HL-60 (cell line): ENCODE measurements around the gene PON3.
A peak's percentile ranks its signal among the peaks of the same experiment; 100 is the strongest.

ENCODE experiments used
- DNase-seq, 2 experiments: peaks; one replicate each; pipeline ENCODE4 v3.0.0-alpha.2; 2010 to 2020; ENCODE audit warnings: low read depth in 1 of 2, low spot score in 1 of 2
- H3K27ac ChIP-seq: fragments of 250-450 bp; sonication (Bioruptor Pico); replicated peaks from 2 replicates; pipeline ENCODE4 v1.5.1; 2020; ENCODE audit warnings: mild to moderate bottlenecking, moderate library complexity
- H3K27me3 ChIP-seq: fragments of 250-450 bp; sonication (Bioruptor Pico); 2 replicates; pipeline ENCODE4 v1.5.1; 2021; ENCODE audit warnings: mild to moderate bottlenecking, moderate library complexity; ENCODE audit not compliant: insufficient read depth, poor library complexity, severe bottlenecking
- H3K4me3 ChIP-seq: replicated peaks from 2 replicates; pipeline ENCODE4 v1.5.1; 2011; ENCODE audit warnings: mild to moderate bottlenecking, control low read depth, low read length; ENCODE audit not compliant: insufficient read depth
- GABPA ChIP-seq: IDR thresholded peaks from 2 replicates; pipeline ENCODE4 v1.6.1; 2012; ENCODE audit warnings: low read depth
- POLR2AphosphoS5 ChIP-seq: IDR thresholded peaks from 2 replicates; pipeline ENCODE4 v1.6.1; 2012; ENCODE audit warnings: low read depth
- SPI1 ChIP-seq: IDR thresholded peaks from 2 replicates; pipeline ENCODE4 v1.6.1; 2012; ENCODE audit warnings: low read depth, mild to moderate bottlenecking, borderline replicate concordance
- TF ChIP-seq, protein P1 (sequence below): IDR thresholded peaks from one replicate; pipeline ENCODE4 v1.5.1; 2011; ENCODE audit warnings: low read length, control low read depth, inconsistent platforms; ENCODE audit not compliant: insufficient read depth
- TF ChIP-seq, protein P2 (sequence below): IDR thresholded peaks from 2 replicates; pipeline ENCODE4 v1.6.1; 2012; ENCODE audit warnings: low read depth; ENCODE audit not compliant: insufficient replicate concordance

The PON3 gene

DNA sequence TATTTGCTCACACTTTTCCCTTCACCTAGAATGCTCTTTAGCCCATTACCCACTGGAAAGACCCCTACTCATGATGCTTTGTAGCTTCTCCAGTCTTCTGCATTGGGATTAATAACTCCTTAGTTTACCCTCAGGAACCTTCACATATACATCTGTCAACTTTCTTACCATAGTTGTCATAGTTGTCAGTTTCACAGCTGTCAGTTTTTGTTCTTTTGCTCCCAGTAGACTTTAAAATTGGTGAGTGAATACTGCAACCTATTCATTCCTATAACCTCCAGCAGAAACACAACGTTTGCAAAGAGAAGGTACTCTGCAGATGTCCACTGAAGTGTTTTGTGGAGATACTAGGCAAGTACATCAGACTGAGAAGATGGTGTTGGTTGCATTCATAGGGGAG, 74.5 kb downstream of the PON3 start:
- H3K27me3 ChIP-seq: no peaks in the 10 kb centered on the region
- H3K27ac ChIP-seq: no peak overlapping the region
- TF ChIP-seq SPI1 (no peak), POLR2AphosphoS5 (no peak), GABPA (no peak)
- TF ChIP-seq, protein P1, sequence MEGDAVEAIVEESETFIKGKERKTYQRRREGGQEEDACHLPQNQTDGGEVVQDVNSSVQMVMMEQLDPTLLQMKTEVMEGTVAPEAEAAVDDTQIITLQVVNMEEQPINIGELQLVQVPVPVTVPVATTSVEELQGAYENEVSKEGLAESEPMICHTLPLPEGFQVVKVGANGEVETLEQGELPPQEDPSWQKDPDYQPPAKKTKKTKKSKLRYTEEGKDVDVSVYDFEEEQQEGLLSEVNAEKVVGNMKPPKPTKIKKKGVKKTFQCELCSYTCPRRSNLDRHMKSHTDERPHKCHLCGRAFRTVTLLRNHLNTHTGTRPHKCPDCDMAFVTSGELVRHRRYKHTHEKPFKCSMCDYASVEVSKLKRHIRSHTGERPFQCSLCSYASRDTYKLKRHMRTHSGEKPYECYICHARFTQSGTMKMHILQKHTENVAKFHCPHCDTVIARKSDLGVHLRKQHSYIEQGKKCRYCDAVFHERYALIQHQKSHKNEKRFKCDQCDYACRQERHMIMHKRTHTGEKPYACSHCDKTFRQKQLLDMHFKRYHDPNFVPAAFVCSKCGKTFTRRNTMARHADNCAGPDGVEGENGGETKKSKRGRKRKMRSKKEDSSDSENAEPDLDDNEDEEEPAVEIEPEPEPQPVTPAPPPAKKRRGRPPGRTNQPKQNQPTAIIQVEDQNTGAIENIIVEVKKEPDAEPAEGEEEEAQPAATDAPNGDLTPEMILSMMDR: no peak
- TF ChIP-seq, protein P2, sequence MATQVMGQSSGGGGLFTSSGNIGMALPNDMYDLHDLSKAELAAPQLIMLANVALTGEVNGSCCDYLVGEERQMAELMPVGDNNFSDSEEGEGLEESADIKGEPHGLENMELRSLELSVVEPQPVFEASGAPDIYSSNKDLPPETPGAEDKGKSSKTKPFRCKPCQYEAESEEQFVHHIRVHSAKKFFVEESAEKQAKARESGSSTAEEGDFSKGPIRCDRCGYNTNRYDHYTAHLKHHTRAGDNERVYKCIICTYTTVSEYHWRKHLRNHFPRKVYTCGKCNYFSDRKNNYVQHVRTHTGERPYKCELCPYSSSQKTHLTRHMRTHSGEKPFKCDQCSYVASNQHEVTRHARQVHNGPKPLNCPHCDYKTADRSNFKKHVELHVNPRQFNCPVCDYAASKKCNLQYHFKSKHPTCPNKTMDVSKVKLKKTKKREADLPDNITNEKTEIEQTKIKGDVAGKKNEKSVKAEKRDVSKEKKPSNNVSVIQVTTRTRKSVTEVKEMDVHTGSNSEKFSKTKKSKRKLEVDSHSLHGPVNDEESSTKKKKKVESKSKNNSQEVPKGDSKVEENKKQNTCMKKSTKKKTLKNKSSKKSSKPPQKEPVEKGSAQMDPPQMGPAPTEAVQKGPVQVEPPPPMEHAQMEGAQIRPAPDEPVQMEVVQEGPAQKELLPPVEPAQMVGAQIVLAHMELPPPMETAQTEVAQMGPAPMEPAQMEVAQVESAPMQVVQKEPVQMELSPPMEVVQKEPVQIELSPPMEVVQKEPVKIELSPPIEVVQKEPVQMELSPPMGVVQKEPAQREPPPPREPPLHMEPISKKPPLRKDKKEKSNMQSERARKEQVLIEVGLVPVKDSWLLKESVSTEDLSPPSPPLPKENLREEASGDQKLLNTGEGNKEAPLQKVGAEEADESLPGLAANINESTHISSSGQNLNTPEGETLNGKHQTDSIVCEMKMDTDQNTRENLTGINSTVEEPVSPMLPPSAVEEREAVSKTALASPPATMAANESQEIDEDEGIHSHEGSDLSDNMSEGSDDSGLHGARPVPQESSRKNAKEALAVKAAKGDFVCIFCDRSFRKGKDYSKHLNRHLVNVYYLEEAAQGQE: no peak
- H3K4me3 ChIP-seq: no peak overlapping the region
- DNase-seq: no peak

DNA sequence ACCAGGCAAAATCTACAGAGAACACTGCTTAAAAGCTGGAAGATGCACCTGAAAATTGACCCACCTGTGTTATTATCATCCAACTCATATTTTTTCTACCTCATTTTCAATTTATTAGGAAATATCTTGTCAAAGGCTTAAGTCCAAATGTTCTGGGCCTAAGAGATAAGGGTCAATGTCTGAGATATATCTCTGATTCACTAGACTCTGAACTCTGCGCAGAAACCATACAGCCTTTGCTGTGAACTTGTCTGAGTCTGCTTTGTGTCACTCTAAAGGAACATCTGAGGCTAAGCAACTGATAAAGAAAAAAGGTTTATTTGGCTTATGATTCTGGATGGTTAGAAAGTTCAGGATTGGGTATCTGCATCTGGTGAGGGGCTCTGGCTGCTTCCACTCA, 75.5 kb downstream of the PON3 start:
- no peak for DNase-seq
- Histone ChIP-seq H3K27ac (no peak overlapping the region), H3K4me3 (no peak overlapping the region), H3K27me3 (no peaks in the 10 kb centered on the region)
- TF ChIP-seq SPI1 (no peak), GABPA (no peak), POLR2AphosphoS5 (no peak)
- TF ChIP-seq, protein P2: no peak
- TF ChIP-seq, protein P1: no peak

GRCh38 chr7:95319570-95319969, 76.6 kb downstream of the PON3 start:
- Histone ChIP-seq H3K4me3 (no peak overlapping the region), H3K27ac (no peak overlapping the region), H3K27me3 (no peaks in the 10 kb centered on the region)
- TF ChIP-seq GABPA (no peak), SPI1 (peak; percentile 34; the same call in 1 of the 2 replicates)
- TF ChIP-seq, protein P1: no peak
- TF ChIP-seq, protein P2: no peak
- DNase-seq: no peak
